A673 (cell line): ENCODE results near the gene DNAJB6.

Experiments used
- EZH2 ChIP-seq: fragments of 200-600 bp; sonication (generic); IDR thresholded peaks from 2 replicates; pipeline ENCODE4 v1.6.1; 2017; ENCODE audit warnings: borderline replicate concordance, low read depth, mild to moderate bottlenecking, mixed read lengths, antibody characterized with exemption, low read length; ENCODE audit not compliant: poor library complexity, severe bottlenecking
- TF ChIP-seq, protein P1 (sequence below): fragments of 300-800, 200-600 bp; sonication (generic); conservative IDR thresholded peaks from 2 replicates; pipeline ENCODE4 v1.5.1; 2017; ENCODE audit warnings: low read depth, mild to moderate bottlenecking, antibody characterized with exemption, low read length, moderate library complexity, mixed read lengths

DNA sequence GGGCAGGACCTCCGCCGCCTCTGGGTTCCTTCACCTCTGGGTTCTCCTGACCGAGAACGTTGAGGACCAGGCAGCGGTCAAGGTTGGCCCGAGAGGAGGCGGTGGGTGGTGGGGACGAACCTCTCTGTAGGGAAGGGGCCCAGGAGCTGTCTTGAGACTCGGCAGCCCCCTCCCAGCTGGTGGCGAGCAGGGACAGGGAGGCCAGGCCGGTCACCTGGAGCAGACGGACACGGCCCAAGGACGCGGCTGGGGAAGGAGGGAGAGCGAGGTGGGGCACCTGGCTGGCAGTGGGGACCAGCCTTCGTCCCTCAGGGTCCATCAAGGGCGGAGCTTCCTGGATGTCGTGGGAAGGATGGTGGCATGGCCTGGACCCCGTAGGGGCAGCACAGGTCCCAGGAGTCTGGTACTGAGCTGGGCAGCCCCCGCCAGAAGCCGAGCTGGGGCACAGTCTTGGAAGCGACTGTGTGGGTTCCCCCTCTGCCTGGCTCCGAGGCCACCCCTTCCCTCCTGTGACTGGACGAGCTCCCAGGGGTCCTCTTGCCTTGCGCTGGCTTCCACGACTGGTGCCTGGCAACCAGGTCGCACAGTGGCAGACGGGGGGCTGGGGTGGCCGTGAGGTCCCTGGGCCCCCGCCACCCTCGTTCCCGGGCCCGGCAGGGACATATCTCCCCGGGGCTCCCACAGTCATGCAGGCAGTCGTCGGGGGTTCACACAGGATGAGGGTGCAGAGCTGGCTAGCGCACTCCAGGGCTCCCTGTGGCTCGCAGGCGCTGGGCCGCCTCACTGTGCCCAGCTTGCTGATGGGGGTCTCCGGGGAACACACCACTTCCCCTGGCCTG is 89.9 kb downstream of the DNAJB6 start:
- TF ChIP-seq EZH2: no peak
- TF ChIP-seq, protein P1, sequence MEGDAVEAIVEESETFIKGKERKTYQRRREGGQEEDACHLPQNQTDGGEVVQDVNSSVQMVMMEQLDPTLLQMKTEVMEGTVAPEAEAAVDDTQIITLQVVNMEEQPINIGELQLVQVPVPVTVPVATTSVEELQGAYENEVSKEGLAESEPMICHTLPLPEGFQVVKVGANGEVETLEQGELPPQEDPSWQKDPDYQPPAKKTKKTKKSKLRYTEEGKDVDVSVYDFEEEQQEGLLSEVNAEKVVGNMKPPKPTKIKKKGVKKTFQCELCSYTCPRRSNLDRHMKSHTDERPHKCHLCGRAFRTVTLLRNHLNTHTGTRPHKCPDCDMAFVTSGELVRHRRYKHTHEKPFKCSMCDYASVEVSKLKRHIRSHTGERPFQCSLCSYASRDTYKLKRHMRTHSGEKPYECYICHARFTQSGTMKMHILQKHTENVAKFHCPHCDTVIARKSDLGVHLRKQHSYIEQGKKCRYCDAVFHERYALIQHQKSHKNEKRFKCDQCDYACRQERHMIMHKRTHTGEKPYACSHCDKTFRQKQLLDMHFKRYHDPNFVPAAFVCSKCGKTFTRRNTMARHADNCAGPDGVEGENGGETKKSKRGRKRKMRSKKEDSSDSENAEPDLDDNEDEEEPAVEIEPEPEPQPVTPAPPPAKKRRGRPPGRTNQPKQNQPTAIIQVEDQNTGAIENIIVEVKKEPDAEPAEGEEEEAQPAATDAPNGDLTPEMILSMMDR: no peak
